HepG2 (cell line): ENCODE measurements around the gene ATP6V0E2. TPM values are rescaled to one million over a fixed set of nuclear protein-coding genes. Genes with fewer than 3 reads are reported as not detected.

Source experiments
- ATM ChIP-seq: fragments of 450-650 bp; IDR thresholded peaks from 2 replicates; pipeline ENCODE4 v1.7.1; 2017; ENCODE audit warnings: mild to moderate bottlenecking, borderline replicate concordance
- MAF1 ChIP-seq: sonication (generic); formaldehyde crosslinking; IDR thresholded peaks from 2 replicates; pipeline ENCODE4 v1.5.0; 2020; ENCODE audit warnings: missing genetic modification reagents, borderline replicate concordance
- MEF2D ChIP-seq: sonication (generic); formaldehyde crosslinking; IDR thresholded peaks from 2 replicates; pipeline ENCODE4 v1.5.1; 2020; ENCODE audit warnings: mild to moderate bottlenecking, missing genetic modification reagents
- NAIF1 ChIP-seq: sonication (generic); formaldehyde crosslinking; IDR thresholded peaks from 2 replicates; pipeline ENCODE4 v1.5.0; 2020; ENCODE audit warnings: mild to moderate bottlenecking, missing genetic modification reagents, borderline replicate concordance
- PAF1 ChIP-seq: IDR thresholded peaks from 2 replicates; pipeline ENCODE4 v1.6.1; 2016; ENCODE audit warnings: missing genetic modification reagents, missing compliant biosample characterization
- SMAD1 ChIP-seq: sonication (generic); formaldehyde crosslinking; IDR thresholded peaks from 2 replicates; pipeline ENCODE4 v1.4.0; 2020; ENCODE audit warnings: missing genetic modification reagents, low read depth, mild to moderate bottlenecking, borderline replicate concordance
- ZIK1 ChIP-seq: sonication (generic); formaldehyde crosslinking; IDR thresholded peaks from 2 replicates; pipeline ENCODE4 v1.5.0; 2020; ENCODE audit warnings: mild to moderate bottlenecking, low read depth, missing genetic modification reagents, borderline replicate concordance
- ZNF24 ChIP-seq: fragments of 450-650 bp; IDR thresholded peaks from 2 replicates; pipeline ENCODE4 v1.6.1; 2017; ENCODE audit warnings: antibody characterized with exemption, mild to moderate bottlenecking
- ZNF674 ChIP-seq: sonication (generic); formaldehyde crosslinking; IDR thresholded peaks from 2 replicates; pipeline ENCODE4 v1.5.0; 2020; ENCODE audit warnings: low read depth, mild to moderate bottlenecking, missing genetic modification reagents
- polyA plus RNA-seq, 8 experiments: library from polyadenylated mRNA; depleted of rRNA in 3 of 8; stranded (reverse) in 7 of 8; unstranded in 1 of 8; fragments of >200 nt; fragmentation: Illumina TruSeq in 4 of 8; extraction: Trizol in 4 of 8; gene quantifications; 2 replicates each; pipeline versions ENCODE4 v1.2.1 to v1.2.3, GENCODE V29; 2011 to 2016; ENCODE audit warnings: low read depth in 4 of 8, missing spikeins in 1 of 8, mixed read lengths in 1 of 8; ENCODE audit not compliant: insufficient read depth in 1 of 8
- total RNA-seq, 5 experiments: library from RNA; depleted of rRNA; stranded (reverse); fragments of >200 nt; fragmentation: Illumina TruSeq; extraction: Trizol; gene quantifications; 2 replicates each; pipeline ENCODE4 v1.2.3, GENCODE V29; 2016; ENCODE audit warnings: low read depth in 1 of 5
- TF ChIP-seq, protein P1 (sequence below): IDR thresholded peaks from 2 replicates; pipeline ENCODE4 v1.6.1; 2012; ENCODE audit warnings: inconsistent platforms
- TF ChIP-seq, protein P2 (sequence below): sonication (generic); formaldehyde crosslinking; IDR thresholded peaks from 2 replicates; pipeline ENCODE4 v1.4.0; 2020; ENCODE audit warnings: mild to moderate bottlenecking, missing genetic modification reagents
- TF ChIP-seq, protein P3 (sequence below): sonication (generic); formaldehyde crosslinking; IDR thresholded peaks from 2 replicates; pipeline ENCODE4 v1.9.0; 2022; ENCODE audit warnings: missing genetic modification reagents, mild to moderate bottlenecking, borderline replicate concordance
- TF ChIP-seq, protein P4 (sequence below): sonication (generic); formaldehyde crosslinking; IDR thresholded peaks from 2 replicates; pipeline ENCODE4 v1.8.1; 2023; ENCODE audit warnings: mild to moderate bottlenecking, missing genetic modification reagents, borderline replicate concordance
- TF ChIP-seq, protein P5 (sequence below): sonication (generic); formaldehyde crosslinking; IDR thresholded peaks from 2 replicates; pipeline ENCODE4 v1.5.0; 2020; ENCODE audit warnings: mild to moderate bottlenecking, missing genetic modification reagents
- TF ChIP-seq, protein P6 (sequence below): sonication (generic); formaldehyde crosslinking; IDR thresholded peaks from 2 replicates; pipeline ENCODE4 v1.8.0; 2022; ENCODE audit warnings: missing genetic modification reagents, mild to moderate bottlenecking, borderline replicate concordance
- TF ChIP-seq, protein P7 (sequence below): sonication (generic); formaldehyde crosslinking; IDR thresholded peaks from 2 replicates; pipeline ENCODE4 v1.4.0; 2020; ENCODE audit warnings: missing genetic modification reagents, borderline replicate concordance

The ATP6V0E2 gene
- total and polyA plus RNA-seq, 2 of the 13 experiments (the other 11 are each of a cell fraction or from before 2014, with no cell fraction given): 36.8 to 203 TPM

DNA sequence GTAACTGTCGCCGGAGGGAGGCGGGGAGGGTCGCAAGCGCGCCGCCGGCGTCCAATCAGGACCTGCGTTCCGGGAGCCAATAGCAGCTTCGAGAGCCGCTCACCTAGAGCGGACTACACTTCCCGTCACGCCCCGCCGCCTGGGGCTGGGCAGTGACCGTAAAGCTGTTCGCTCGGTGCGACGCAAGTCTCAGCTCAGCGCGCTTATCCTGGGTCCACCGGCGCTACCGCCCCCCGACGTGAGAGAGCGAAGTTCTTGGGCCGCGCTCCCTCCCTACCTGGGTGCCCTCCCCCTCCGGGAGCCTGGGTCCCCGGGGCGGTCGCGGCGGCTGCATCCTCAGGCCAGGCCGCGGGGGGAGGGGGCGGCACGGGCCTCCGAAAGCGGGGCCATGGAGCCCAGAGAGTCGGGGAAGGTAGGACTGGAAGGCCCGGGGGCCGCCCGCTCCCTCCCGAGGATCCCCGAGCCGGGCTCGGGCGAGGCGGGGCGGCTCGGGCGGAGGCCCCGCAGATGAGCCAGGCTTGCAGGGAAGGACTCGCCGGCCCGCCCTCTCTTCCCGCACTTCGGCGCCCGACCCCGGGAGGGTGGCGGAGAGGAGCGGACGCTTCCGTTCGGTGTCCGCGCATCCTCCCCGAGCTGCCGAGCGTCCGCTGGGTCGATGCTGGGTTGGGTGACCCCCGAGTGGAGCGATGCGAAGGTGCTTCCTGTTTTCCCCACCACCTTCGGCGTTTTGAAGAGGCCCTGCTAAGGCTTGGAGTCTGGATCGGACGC is 35.4 kb upstream of the ATP6V0E2 start, which contains the start of gene ZNF862 (continued):
- TF ChIP-seq, protein P1, sequence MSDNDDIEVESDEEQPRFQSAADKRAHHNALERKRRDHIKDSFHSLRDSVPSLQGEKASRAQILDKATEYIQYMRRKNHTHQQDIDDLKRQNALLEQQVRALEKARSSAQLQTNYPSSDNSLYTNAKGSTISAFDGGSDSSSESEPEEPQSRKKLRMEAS: peak; percentile 45; the same call in 1 of the 2 replicates
- 0 out of 2 replicates have a peak, but pooled peaks have one; percentile 36 for TF ChIP-seq ZIK1 (CRISPR knock-in tag)
- TF ChIP-seq ATM: no peak
- TF ChIP-seq, protein P2, sequence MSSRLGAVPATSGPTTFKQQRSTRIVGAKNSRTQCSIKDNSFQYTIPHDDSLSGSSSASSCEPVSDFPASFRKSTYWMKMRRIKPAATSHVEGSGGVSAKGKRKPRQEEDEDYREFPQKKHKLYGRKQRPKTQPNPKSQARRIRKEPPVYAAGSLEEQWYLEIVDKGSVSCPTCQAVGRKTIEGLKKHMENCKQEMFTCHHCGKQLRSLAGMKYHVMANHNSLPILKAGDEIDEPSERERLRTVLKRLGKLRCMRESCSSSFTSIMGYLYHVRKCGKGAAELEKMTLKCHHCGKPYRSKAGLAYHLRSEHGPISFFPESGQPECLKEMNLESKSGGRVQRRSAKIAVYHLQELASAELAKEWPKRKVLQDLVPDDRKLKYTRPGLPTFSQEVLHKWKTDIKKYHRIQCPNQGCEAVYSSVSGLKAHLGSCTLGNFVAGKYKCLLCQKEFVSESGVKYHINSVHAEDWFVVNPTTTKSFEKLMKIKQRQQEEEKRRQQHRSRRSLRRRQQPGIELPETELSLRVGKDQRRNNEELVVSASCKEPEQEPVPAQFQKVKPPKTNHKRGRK: no peak
- TF ChIP-seq MEF2D (CRISPR knock-in tag): peak; percentile 53; the same call in 1 of the 2 replicates
- TF ChIP-seq ZNF674 (CRISPR knock-in tag): no peak
- TF ChIP-seq, protein P3, sequence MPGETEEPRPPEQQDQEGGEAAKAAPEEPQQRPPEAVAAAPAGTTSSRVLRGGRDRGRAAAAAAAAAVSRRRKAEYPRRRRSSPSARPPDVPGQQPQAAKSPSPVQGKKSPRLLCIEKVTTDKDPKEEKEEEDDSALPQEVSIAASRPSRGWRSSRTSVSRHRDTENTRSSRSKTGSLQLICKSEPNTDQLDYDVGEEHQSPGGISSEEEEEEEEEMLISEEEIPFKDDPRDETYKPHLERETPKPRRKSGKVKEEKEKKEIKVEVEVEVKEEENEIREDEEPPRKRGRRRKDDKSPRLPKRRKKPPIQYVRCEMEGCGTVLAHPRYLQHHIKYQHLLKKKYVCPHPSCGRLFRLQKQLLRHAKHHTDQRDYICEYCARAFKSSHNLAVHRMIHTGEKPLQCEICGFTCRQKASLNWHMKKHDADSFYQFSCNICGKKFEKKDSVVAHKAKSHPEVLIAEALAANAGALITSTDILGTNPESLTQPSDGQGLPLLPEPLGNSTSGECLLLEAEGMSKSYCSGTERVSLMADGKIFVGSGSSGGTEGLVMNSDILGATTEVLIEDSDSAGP (CRISPR knock-in tag): peak; percentile 93
- TF ChIP-seq PAF1 (CRISPR knock-in tag): no peak
- TF ChIP-seq SMAD1 (CRISPR knock-in tag): peak; percentile 74; the same call in 1 of the 2 replicates
- TF ChIP-seq, protein P4, sequence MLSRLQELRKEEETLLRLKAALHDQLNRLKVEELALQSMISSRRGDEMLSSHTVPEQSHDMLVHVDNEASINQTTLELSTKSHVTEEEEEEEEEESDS: no peak
- TF ChIP-seq ZNF24: no peak
- TF ChIP-seq, protein P5, sequence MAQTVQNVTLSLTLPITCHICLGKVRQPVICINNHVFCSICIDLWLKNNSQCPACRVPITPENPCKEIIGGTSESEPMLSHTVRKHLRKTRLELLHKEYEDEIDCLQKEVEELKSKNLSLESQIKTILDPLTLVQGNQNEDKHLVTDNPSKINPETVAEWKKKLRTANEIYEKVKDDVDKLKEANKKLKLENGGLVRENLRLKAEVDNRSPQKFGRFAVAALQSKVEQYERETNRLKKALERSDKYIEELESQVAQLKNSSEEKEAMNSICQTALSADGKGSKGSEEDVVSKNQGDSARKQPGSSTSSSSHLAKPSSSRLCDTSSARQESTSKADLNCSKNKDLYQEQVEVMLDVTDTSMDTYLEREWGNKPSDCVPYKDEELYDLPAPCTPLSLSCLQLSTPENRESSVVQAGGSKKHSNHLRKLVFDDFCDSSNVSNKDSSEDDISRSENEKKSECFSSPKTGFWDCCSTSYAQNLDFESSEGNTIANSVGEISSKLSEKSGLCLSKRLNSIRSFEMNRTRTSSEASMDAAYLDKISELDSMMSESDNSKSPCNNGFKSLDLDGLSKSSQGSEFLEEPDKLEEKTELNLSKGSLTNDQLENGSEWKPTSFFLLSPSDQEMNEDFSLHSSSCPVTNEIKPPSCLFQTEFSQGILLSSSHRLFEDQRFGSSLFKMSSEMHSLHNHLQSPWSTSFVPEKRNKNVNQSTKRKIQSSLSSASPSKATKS (CRISPR knock-in tag): no peak
- TF ChIP-seq MAF1: no peak
- TF ChIP-seq, protein P6, sequence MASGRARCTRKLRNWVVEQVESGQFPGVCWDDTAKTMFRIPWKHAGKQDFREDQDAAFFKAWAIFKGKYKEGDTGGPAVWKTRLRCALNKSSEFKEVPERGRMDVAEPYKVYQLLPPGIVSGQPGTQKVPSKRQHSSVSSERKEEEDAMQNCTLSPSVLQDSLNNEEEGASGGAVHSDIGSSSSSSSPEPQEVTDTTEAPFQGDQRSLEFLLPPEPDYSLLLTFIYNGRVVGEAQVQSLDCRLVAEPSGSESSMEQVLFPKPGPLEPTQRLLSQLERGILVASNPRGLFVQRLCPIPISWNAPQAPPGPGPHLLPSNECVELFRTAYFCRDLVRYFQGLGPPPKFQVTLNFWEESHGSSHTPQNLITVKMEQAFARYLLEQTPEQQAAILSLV (CRISPR knock-in tag): no peak
- TF ChIP-seq, protein P7, sequence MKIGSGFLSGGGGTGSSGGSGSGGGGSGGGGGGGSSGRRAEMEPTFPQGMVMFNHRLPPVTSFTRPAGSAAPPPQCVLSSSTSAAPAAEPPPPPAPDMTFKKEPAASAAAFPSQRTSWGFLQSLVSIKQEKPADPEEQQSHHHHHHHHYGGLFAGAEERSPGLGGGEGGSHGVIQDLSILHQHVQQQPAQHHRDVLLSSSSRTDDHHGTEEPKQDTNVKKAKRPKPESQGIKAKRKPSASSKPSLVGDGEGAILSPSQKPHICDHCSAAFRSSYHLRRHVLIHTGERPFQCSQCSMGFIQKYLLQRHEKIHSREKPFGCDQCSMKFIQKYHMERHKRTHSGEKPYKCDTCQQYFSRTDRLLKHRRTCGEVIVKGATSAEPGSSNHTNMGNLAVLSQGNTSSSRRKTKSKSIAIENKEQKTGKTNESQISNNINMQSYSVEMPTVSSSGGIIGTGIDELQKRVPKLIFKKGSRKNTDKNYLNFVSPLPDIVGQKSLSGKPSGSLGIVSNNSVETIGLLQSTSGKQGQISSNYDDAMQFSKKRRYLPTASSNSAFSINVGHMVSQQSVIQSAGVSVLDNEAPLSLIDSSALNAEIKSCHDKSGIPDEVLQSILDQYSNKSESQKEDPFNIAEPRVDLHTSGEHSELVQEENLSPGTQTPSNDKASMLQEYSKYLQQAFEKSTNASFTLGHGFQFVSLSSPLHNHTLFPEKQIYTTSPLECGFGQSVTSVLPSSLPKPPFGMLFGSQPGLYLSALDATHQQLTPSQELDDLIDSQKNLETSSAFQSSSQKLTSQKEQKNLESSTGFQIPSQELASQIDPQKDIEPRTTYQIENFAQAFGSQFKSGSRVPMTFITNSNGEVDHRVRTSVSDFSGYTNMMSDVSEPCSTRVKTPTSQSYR (CRISPR knock-in tag): peak; percentile 83; the same call in 1 of the 2 replicates
- no peak; the same call in 1 of the 2 replicates for TF ChIP-seq NAIF1 (CRISPR knock-in tag)
